RKO (cell line): ENCODE results near the gene TAS2R39.

Experiments used
- DNase-seq: peaks from one replicate; pipeline ENCODE4 v3.0.0-alpha.2; 2016; ENCODE audit warnings: low spot score

The TAS2R39 gene

GRCh38 chr7:143216686-143217085 is 33.5 kb downstream of the TAS2R39 start:
- DNase-seq = no peak

DNA sequence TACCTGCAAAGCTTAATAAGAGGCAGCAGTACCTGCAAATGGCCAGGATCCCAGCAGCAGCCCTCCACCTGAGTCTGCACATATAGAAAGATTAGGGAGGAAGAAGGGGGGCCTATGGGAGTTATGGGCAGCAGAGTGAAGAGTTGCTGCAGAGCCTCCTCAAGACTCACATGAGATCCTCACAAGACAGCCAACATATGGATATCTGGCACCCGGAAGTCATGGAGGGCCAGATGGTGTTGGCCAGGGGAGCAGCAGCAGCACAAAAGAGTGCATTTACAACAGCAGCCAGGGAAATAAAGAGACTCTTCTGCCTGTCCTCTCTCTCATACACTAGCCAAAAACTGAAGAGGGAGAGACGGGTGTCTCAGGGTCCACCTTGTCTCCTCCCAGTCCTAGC is 34.6 kb downstream of the TAS2R39 start:
- DNase-seq = no peak

DNA sequence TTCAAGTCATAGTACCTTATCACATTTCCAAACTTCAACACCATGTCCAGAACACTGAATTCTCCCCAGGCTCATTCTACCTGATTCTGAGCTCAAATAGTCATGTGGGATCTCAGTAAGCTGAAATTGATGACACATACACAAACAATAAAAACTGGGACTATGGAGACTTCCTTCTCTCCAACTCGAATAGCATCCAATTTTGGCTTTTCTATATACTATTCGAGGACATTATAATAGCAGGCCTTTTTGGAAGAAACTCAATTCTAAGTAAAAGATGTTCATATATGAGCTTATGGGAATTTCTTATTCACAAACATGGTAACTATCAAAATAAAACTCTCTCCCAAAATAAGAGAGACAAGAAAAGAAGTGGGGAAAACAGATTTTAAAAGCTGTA is 38.1 kb downstream of the TAS2R39 start:
- DNase-seq = no peak

GRCh38 chr7:143221737-143222136 is 38.5 kb downstream of the TAS2R39 start, which contains the start of gene TAS2R40:
TAS2R40 (plus strand) TSS chr7:143222037; CDS start chr7:143222079, 42 bp downstream.
- DNase-seq = no peak

GRCh38 chr7:143222782-143223181 is 39.6 kb downstream of the TAS2R39 start:
- DNase-seq = no peak

DNA sequence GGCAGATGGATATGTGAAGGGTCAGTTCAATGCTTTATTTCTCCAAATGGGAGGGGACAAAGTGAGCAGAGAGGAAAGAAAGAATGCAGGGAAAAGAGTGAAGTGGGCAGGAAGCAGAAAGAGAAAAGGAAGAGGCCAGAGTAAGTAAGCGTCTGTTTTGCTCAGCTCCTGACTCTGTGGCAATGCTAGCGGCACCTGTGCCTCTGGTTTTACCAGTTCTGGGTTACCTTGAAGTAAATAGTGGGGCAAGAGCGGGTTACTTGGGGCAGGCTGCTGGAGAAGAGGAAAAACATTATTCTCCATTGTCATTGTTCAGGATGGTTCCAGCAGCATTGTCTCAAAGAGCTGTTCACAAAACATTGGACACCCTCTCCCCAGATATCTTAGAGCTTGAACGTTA is 40.6 kb downstream of the TAS2R39 start:
- no peak for DNase-seq

GRCh38 chr7:143225047-143225446 is 41.8 kb downstream of the TAS2R39 start:
- no peak for DNase-seq

DNA sequence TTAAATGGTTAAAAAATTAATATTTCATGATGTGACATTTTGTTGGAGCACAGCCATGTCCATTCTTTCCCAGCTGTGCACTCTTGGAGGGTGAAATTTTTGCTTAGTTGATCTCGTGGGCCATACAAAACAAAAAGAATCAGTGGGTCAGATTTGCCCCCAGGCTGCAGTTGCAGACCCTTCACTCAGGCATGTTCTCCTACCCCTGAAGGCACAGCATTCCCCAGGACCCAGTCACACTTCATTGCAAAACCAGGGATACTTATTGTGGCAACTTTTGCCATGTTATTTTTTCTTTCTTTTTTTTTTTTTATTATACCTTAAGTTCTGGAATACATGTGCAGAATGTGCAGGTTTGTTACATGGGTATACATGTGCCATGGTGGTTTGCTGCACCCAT is 44.6 kb downstream of the TAS2R39 start:
- DNase-seq = no peak

GRCh38 chr7:143229054-143229790 is 46.0 kb downstream of the TAS2R39 start:
- DNase-seq = no peak

DNA sequence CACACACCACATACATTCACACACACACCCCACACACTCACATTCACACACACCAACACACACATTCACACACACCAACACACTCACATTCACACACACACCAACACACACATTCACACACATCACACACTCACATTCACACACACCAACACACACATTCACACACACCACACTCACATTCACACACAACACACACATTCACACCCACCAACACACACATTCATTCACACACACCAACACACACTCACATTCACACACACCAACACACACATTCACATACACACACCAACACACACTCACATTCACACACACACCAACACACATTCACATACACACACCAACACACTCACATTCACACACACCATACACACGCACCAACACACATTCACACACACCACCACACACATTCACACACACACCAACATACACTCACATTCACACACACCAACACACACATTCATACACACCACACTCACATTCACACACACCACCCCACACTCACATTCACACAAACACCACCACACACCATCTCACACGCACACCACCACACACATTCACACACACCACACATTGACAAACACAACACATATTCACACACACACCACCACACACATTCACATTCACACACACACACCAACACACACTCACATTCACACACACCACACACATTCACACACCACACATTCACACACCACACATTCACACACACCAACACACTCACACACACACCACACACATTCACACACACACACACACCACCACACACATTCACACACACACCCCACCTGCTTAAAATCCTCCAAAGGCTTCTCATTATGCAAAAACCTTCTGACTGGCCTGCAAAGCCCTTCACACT is 47.6 kb downstream of the TAS2R39 start:
- no peak for DNase-seq
